Amniotic epithelial cell (primary cell): Measurements from ENCODE around the gene ZNF69.
A peak's percentile ranks its signal among the peaks of the same experiment; 100 is the strongest.
"Not testable (repeated sequence)": the region's sequence is repeated elsewhere in the genome, so short reads cannot be mapped to it uniquely, and the experiment has no call there.

Experiments used
- DNase-seq: peaks from one replicate; pipeline ENCODE4 v3.0.0-alpha.2; 2010; ENCODE audit warnings: low read depth

ZNF69 gene

DNA sequence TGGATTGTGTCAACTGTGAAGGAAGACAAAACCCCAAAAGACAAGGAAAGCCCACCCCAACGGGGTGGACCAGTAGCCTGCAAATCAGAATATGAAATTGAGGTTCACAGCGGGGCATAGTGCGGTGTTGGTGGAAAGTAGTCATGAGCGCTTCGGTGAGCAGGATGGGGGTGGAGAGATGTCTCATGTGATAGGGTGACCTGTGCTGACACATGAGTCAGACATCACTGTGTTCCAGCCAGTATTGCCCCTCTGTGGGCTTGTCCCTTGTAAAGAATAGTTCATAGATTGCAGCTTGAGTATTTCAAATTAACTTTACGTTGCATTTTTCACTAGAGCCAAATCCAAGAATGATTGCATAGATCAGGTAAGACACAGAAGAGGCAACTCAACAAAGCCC lies 7.3 kb downstream of the ZNF69 start:
- no peak for DNase-seq

DNA sequence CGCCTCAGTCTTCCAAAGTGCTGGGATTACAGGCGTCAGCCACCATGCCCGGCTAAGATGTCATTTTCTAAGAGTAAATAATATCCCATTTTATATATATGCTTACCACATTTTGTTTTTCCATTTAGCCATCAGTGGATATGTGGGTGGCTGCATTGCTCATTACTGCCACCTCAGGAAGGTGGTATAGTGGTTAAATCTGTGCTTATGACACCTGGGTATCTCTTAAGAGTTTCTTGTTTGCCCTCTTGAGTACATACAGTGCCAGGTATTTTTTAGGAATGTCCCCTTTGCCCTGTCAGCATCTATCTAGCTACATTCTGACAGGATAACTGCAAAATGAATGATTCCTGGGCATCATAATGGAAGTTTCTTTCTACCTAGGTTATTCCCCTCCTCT lies 14.6 kb downstream of the ZNF69 start:
- no peak for DNase-seq

DNA sequence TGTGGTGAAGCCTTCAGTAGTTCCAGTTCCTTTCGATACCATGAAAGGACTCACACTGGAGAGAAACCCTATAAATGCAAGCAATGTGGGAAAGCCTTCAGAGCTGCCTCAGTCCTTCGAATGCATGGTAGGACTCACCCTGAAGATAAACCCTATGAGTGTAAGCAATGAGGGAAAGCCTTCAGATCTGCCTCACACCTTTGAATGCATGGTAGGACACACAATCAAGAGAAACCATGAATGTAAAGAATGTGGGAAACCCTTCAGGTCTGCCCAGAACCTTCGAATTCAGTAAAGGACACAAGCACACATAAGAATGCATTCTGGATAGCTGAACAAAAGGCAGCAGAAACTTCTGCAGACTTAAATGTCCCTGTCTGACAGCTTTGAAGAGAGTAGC lies 18.3 kb downstream of the ZNF69 start:
- DNase-seq = no peak

DNA sequence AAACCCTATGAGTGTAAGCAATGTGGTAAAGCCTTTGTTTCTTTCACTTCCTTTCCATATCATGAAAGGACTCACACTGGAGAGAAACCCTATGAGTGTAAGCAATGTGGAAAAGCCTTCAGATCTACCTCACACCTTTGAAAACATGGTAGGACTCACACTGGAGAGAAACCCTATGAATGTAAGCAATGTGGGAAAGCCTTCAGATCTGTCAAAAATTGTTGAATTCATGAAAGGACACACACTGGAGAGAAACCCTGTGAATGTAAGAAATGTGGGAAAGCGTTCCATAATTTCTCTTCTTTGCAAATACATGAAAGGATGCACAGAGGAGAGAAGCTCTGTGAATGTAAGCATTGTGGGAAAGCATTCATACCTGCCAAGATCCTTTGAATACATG lies 24.4 kb downstream of the ZNF69 start:
- DNase-seq = not testable (repeated sequence)

DNA sequence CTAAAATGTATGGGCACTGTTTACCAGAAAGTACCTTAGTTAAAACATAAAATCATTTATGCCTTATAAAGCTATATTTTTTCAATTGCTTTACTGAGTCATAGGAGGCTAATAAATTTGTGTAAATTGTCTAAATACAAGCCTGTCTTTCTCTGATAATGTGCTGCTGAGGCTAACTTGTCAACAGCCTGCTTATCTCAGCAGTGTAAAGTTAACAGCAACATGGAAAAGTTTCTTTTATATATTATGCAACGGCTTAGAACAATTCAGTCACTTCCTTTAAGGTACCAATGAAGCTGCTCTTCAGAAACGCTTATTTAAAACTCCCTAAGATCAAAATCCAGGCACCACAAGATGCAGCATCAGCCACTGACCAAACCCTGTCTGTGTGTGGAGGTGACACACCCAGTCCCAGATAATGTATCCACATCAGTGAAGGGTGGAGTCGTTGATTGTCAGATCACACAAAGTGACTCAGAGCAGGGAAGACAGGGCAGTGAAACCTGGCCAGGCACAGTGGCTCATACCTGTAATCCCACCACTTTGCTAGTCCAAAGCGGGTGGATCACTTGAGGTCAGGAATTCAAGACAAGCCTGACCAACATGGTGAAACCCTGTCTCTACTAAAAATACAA lies 27.0 kb downstream of the ZNF69 start:
- not testable (repeated sequence) for DNase-seq

DNA sequence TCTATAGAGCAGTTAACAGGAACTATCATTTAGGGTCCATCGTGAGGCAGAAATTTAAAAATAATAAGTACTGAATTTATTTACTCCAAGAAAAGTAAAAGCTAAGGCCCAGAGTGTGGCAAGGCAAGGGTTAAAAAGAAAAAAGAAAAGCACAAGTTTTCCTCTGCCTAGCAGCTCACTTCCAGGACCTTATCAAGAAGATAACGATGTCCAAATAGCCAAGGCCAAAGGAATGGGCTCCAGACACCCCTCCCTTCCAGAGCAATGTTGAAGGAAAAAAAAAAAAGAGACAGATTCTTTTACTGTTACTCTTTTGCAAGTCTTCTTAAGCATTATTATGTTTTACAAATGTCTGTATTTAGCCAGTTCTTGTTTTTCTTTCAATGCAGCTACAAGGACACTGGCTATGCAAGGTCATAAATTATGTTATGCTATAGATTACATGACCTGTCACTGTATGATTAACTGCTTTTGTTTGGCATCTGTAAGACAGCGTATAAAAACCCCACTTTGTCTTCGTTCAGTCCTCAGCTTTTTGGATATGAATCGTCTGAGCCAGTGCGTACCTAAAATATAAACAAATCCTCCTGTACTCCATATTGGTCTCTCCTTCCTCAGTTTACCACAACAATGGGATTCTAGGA lies 34.4 kb downstream of the ZNF69 start:
- DNase-seq = peak; percentile 86

DNA sequence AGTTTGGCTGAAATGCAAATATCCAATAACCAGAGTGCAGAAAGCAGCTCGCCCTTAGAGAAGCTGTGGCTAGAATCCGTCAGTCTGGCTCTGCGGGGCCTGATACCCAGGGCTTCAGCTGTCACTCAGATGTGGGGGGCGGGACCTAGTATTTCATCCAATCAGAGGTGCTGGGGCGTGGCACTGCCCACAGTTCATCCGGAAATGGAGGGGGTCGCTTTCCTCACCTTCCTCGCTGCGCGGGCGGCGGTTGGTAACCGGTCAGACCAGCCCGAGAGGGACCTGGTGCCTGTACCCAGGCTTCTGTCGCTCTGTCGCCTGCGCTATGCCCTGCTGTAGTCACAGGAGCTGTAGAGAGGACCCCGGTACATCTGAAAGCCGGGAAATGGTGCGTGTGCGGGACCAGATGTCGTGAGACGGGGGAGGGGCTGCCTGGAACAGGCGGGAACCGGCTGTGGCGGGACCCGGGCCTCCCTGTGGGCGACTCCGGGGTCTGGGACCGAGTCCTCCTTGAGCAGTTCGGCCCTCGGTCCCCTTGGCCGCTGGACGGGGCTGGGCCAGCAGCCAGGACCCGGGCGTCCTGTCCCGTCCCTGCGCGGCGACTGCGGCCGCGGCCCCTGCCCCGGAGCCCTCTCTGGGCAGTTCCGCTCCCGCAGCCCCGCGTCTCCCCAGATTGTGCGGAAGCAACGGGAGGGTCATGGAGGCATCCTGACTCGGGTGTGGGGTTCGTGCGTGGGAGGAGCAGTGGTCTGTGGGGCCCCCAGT lies 37.5 kb downstream of the ZNF69 start, which contains the start of gene ZNF700:
TSS of gene ZNF700 (plus strand) at position 222 of the 765 bp plus-strand sequence. CDS start at position 326, 104 bp downstream.
- DNase-seq = peak; percentile 85

DNA sequence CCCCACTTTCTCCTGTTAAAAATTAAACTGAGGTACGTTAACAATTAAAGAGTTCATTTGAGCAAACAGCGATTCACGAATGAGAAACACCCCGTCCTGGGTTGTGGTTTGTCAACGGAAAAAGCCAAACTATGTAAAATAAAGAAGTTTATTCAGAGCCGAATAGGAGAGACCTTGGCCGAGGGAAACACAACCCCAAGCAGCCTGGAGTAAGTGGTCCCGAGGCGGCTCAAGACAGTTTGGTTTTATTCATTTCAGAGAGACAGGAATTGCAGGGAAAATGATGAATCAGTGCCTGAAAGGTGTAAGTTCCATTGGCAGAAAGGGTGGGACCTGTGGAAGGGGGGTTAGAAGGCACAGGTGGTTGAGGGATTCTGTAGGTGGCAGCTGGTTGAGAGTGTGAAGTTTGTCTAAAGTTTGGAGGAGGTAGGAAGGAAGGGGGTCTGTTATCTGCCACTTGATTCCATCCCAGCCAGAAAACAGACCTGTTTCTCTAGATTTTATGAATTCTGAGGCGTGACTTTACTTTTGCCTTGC lies 38.1 kb downstream of the ZNF69 start:
- DNase-seq = not testable (repeated sequence)

DNA sequence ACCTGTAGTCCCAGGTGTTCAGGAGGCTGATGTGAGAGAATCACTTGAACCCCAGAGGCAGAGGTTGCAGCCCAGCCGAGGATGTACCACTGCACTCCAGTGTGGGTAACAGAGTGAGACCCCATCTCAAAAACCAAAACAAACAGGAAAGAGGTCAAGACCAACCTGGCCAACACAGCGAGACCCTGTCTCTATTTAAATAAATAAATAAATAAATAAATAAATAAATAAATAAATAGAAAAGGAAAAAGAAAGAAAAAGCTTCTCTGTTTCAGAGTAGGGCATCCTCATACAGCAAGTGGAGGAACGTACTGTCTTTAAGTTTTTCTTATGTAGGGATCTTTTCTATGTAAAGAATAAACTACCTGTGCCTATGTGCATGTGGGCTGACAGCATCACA lies 39.6 kb downstream of the ZNF69 start:
- DNase-seq = no peak

DNA sequence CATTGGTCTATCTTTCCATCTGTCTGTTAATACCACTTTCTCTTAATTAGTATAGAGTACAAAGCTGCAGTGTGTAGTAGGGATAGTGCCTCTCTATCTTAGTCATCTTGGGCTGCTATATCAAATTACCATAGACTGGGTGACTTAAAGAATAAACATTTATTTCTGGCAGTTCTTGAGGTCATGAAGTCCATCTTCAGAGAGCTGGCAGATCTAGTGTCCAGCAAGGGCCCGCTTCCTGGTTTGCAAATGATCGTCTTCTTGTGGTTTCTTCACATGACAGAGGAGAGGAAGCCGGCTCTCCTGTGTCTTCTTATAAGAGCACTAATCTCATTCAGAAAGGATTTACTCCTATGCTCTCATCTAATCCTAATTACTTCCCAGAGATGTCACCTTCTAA lies 43.5 kb downstream of the ZNF69 start:
- no peak for DNase-seq

DNA sequence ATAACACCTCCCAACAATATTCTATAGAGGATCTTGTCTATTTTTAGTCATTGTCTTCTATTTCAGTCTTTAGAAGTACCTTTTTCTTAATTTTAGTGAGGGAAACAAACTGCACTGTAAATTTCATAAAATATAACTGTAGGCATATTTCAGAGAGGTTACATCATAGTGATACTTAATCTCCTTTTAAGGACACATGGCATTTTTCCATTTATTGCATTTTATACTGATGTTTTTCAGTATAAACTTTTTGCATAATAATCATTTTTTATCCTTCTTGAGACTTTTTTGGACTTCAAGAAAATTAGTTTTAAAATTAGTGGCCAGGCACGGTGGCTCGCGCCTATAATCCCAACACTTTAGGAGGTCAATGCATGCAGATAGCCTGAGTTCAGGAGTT lies 43.9 kb downstream of the ZNF69 start:
- no peak for DNase-seq

DNA sequence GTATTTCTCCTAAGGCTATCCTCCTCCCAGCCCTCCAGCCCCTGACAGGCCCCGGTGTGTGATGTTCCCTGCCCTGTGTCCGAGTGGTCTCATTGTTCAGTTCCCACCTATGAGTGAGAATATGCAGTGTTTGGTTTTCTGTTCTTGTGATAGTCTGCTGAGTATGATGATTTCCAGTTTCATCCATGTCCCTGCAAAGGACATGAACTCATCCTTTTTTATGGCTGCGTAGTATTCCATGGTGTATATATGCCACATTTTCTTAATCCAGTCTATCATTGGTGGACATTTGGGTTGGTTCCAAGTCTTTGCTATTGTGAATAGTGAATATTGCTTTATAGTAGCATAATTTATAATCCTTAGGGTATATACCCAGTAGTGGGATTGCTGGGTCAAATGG lies 48.2 kb downstream of the ZNF69 start:
- not testable (repeated sequence) for DNase-seq

DNA sequence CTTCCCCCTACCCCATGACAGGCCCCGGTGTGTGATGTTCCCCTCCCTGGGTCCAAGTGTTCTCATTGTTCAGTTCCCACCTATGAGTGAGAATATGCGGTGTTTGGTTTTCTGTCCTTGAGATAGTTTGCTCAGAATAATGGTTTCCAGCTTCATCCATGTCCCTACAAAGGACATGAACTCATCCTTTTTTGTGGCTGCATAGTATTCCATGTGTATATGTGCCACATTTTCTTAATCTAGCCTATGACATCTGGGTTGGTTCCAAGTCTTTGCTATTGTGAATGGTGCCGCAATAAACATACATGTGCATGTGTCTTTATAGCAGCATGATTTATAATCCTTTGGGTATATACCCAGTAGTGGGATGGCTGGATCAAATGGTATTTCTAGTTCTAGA lies 50.8 kb downstream of the ZNF69 start:
- DNase-seq = not testable (repeated sequence)

DNA sequence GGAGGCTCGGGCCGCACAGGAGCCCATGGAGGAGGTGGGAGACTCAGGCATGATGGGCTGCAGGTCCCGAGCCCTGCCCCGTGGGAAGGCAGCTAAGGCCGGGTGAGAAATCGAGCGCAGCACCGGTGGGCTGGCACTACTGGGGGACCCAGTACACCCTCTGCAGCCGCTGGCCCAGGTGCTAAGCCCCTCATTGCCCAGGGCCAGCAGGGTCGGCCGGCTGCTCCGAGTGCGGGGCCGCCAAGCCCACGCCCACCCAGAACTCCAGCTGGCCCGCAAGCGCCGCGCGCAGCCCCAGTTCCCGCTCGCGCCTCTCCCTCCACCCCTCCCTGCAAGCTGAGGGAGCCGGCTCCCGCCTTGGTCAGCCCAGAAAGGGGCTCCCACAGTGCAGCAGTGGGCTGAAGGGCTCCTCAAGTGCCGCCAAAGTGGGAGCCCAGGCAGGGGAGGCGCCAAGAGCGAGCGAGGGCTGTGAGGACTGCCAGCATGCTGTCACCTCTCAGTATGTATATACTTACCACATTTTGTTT lies 53.8 kb downstream of the ZNF69 start:
- not testable (repeated sequence) for DNase-seq

DNA sequence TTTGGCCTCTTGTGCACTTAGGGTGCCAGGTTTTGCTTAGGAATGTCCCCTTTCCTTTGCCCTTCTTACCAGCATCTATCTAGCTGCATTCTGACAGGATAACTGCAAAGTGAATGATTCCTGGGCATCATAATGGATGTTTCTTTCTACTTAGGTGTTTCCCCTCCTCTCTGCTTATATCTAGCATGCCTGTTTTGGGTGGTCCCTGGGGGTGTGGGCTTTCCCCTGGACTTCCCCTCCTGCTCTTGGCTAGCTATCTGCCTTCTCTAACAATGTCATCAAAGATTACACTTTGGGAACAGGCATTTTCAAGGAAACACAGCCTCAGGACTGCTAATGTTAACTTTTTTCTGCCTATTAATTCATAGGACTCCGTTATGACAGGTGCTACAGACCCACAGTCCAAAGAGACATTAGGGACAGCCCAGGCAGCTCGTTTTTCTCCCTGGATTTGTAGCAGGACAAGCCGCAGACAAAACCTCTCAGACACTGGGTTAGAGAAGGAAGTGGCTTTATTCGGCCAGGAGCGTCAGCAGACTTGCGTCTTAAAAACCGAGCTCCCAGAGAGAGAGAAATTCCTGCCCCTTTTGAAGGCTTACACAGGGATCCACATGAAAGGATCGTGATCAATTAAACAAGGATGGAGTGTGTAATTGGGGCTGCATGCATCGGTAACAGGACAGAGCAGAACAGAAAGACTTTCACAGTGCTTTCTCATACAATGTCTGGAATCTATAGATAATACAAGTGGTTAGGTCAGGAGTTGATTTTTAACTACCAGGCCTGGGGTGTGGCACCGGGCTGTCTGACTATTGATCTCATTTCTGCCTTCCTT lies 54.6 kb downstream of the ZNF69 start:
- no peak for DNase-seq

DNA sequence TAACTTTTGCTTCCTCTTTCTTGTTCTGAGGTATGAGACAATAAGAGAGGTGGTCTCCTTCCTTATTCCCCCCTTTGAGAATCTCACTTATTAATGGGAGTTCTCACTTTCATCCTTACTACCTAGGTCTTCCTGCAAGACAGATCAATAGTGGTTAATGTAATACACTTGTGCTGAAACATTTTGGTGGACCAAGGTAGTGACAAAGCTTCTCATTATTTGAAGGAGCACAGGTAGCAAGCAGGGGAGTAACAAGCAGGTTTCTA lies 55.2 kb downstream of the ZNF69 start:
- no peak for DNase-seq

DNA sequence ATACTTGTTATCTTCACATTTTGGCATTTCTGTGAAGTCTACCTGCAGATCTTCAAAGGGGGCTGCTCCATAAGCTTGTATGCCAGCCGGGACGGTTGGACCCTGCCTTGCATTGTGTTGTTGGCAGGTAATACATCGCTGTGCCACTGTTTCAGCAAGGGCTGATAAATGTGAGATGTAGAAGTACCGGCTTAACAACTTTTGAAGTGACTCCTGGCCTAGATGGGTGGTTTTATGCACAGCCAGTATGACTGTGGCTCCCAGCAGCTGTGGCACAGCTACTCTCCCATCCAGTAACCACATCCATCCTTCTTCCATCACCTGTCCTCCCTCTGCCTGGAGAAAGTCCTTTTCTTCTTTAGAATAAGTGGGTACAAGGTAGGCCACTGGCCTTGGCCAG lies 57.1 kb downstream of the ZNF69 start:
- no peak for DNase-seq

DNA sequence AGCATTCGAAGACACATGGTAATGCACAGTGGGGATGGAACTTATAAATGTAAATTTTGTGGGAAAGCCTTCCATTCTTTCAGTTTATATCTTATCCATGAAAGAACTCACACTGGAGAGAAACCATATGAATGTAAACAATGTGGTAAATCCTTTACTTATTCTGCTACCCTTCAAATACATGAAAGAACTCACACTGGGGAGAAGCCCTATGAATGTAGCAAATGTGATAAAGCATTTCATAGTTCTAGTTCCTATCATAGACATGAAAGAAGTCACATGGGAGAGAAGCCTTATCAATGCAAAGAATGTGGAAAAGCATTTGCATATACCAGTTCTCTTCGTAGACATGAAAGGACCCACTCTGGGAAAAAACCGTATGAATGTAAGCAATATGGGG lies 61.1 kb downstream of the ZNF69 start:
- no peak for DNase-seq

DNA sequence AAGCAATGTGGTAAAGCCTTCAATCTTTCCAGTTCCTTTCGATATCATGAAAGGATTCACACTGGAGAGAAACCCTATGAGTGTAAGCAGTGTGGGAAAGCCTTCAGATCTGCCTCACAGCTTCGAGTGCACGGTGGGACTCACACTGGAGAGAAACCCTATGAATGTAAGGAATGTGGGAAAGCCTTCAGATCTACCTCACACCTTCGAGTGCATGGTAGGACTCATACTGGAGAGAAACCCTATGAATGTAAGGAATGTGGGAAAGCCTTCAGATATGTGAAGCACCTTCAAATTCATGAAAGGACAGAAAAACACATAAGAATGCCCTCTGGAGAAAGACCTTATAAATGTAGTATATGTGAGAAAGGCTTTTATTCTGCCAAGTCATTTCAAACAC lies 61.6 kb downstream of the ZNF69 start:
- DNase-seq = peak; percentile 41

DNA sequence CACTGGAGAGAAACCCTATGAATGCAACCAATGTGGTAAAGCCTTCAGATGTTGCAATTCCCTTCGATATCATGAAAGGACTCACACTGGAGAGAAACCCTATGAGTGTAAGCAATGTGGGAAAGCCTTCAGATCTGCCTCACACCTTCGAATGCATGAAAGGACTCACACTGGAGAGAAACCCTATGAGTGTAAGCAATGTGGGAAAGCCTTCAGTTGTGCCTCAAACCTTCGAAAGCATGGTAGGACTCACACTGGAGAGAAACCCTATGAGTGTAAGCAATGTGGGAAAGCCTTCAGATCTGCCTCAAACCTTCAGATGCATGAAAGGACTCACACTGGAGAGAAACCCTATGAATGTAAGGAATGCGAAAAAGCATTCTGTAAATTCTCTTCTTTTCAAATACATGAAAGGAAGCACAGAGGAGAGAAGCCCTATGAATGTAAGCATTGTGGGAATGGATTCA lies 62.1 kb downstream of the ZNF69 start:
- DNase-seq = not testable (repeated sequence)

DNA sequence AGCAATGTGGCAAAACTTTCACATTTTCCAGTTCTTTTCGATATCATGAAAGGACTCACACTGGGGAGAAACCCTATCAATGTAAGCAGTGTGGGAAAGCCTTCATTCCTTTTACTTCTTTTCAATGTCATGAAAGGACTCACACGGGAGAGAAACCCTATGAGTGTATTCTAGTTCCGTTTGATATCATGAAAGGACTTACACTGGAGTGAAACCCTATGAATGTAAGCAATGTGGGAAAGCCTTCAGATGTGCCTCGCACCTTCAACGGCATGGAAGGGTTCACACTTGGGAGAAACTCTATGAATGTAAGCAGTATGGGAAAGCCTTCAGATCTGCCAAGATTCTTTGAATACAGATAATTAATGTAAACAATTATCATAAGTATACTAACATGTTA lies 62.7 kb downstream of the ZNF69 start:
- no peak for DNase-seq
